Activated CD4-positive, alpha-beta T cell treated with anti-CD3 and anti-CD28 coated beads, Interleukin-2, amount 50 U/mL, for 48 hours (primary cell): Measurements from ENCODE around the gene SMIM13.
"Not testable (repeated sequence)": the region's sequence is repeated elsewhere in the genome, so short reads cannot be mapped to it uniquely, and the experiment has no call there.

ENCODE experiments used
- DNase-seq, 2 experiments: peaks; one replicate each; pipeline ENCODE4 v3.0.0-alpha.2; 2020

Gene SMIM13

GRCh38 chr6:11085758-11086435 is 7.7 kb upstream of the SMIM13 start:
- no peak for DNase-seq

- not testable (repeated sequence) for DNase-seq
Observed at GRCh38 chr6:11087141-11087812, 6.4 kb upstream of the SMIM13 start.

- no peak for DNase-seq
Observed at GRCh38 chr6:11089695-11090094, 3.9 kb upstream of the SMIM13 start.

- DNase-seq, result not testable (repeated sequence)
Observed at GRCh38 chr6:11091141-11091540, 2.5 kb upstream of the SMIM13 start.

GRCh38 chr6:11092668-11093375 is 812 bp upstream of the SMIM13 start:
- DNase-seq, result no peak

- DNase-seq, result no peak
Observed at GRCh38 chr6:11093376-11093625, 333 bp upstream of the SMIM13 start.

- DNase-seq, result peak; percentile 49 to 65
Observed at GRCh38 chr6:11094411-11094851, 797 bp downstream of the SMIM13 start.

GRCh38 chr6:11094941-11095340 is 1.3 kb downstream of the SMIM13 start:
- no peak for DNase-seq

DNA sequence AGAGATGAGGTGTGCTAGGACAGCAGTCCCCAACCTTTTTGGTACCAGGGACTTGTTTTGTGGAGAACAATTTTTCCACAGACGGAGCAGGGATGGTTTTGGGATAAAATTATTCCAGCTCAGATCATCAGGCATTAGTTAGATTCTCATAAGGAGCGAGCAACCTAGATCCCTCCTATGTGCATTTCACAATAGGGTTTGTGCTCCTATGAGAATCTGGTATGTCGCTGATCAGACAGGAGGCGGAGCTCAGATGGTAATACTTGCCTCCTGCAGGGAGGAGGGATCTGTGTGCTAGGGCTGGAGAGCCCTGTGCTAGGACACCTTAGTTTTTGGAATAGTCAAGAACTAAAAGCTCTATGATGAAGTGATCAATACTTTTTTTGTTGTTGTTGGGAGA is 2.5 kb downstream of the SMIM13 start:
- peak in 1 of 2 experiments; percentile 32 for DNase-seq

DNA sequence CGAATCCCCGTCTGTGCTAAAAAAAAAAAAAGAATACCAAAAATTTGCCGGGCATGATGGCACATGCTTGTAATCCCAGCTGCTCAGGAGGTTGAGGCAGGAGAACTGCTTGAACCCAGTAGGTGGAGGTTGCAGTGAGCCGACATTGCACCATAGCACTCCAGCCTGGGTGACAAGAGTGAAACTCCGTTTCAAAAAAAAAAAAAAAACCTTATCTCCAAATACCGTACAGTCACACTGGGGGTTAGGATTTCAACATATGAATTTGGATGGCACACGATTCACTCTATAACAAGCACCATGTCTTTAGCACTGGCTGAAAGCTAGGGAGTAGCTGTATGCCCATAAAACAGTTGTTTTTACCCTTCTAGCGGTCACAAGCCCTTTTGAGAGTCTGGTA is 3.8 kb downstream of the SMIM13 start:
- no peak for DNase-seq

- DNase-seq, result no peak
Observed at GRCh38 chr6:11098004-11098403, 4.4 kb downstream of the SMIM13 start.

DNA sequence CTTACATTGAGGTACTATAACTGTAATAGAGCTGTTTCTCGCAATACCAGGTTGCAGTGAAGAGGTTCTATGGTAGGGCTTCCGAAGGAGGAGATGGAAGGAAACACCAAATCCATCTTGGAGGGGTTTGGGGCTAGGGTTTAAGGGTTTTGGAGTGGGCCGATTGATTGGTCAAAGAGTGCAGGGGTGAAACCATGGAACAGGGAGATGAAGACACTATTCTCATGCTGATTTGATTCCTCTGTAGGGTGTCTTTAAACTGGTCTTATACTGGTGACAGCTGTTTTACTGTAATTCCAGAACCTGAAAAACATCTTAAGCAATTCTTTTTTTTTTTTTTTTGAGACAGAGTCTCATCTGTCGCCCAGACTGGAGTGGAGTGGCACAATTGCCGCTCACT is 7.8 kb downstream of the SMIM13 start:
- no peak for DNase-seq

- DNase-seq, result no peak
Observed at GRCh38 chr6:11103065-11103464, 9.4 kb downstream of the SMIM13 start.

DNA sequence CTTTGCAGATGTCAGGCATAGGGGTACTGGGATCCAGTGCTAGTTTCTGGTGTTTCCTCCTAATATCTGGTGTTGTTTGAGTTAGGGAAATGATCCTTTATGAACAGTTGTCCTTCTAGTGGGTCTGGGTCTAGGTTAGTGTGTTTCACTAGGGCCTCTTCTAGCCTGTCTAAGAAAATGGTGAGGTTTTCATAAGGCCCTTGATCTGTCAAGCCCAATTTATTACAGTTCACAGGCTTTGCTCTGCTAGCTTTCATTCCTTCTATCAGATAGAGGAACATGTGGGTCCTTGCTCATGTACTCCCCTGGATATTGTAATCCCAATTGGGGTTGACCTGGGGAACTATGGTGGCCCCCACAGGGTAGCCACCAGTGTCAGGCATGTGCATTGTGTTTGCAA is 15.1 kb downstream of the SMIM13 start:
- no peak for DNase-seq

DNA sequence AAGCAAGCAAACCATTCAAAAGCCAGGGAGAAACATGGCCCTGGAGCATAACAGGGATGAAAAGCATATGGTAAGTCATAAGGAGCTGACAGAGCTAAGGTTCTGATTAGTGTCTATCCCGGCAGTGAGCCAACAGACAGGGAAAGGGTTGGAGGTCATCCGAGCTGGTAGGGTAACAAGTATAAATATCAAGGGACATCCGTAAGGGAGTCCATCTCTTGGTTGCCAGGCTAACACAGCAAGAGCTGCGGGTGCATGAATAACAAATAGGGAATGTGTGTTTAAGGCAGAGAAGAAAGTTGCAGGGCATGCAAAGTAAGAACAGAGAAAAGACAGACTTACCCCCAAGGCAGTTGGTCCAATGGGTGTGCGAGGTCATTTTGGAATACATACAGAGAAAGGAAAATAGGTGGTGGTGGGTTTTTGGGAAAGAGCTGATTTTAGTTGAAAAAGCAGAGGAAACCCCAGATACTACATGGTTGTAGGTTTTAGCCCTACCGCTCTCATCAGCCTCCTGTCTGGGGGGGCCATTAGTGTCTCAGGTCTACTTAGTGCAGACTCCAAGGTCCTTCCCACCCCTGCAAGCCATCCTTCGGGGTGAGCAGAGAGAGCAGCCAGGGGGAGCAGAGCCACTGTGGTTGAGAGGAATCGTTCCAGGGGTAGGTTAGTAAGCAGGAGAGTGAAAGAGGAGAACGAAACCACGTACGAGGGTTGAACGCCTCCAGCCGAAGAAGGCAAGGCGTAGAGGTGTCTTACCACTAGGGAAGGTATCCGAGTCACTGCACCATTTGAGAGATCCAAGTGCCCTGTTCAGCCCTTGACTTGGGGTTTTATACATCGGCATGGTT is 17.5 kb downstream of the SMIM13 start, which contains the start of gene ERVFRD-1:
ERVFRD-1 (minus strand) TSS at position 805 of the 848 bp plus-strand sequence. CDS start 6,415 bp downstream, outside the sequence.
- peak in 1 of 2 experiments; percentile 20 for DNase-seq

DNA sequence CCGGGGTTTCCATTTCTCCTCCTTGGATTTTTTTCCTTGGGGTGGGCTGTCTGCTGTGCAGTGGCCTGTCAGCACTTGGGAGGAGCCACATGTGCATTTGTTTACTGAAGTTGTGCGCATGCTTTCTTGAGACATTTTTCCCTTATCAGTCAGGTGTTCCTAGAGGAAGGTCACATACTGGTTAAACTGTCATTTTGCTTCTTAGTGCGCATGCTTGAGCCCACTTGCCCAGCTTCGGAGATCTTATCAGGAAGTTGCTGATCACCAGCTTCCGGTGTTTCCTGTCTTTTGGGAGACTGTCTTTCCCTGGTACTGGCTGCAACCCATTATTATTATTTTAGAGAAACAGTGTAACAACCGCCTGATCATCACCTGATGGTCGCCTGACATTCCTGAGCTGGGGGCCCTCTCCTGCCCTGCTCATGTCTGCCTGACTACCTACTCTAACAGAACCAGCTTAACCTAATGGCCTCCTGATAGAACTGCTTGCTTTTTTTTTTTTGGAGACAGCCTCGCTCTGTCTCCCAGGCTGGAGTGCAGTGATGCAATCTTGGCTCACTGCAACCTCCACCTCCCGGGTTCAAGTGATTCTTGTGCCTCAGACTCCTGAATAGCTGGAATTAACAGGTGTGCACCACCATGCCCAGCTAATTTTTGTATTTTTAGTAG is 18.3 kb downstream of the SMIM13 start:
- no peak for DNase-seq

GRCh38 chr6:11113038-11113437 is 19.4 kb downstream of the SMIM13 start:
- DNase-seq, result no peak

DNA sequence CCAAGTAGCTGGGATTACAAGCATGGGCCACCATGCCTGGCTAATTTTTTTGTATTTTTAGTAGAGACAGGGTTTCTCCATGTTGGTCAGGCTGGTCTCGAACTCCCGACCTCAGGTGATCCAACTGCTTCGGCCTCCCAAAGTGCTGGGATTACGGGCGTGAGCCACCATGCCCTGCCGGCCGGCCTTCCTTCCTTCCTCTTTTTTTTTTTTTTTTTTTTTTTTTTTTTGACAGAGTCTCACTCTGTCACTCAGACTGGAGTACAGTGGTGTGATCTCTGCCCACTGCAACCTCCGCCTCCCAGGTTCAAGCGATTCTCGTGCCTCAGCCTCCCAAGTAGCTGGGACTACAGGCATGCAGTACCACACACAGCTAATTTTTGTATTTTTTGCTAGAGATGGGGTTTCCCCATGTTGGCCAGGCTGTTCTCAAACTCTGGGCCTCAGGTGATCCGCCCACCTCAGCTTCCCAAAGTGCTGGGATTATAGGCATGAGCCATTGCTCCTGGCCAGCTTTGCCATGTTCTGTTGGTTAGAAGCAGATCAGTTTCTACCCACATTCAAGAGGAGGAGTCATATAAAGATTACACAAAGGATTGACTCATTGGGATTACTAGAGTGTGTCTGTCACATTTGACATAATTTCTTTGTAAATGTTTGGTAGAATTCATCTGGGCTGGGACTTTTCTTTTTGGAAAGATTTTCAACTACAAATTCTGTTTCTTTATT is 22.3 kb downstream of the SMIM13 start:
- DNase-seq, result peak; percentile 23 to 43

GRCh38 chr6:11120271-11121005 is 26.8 kb downstream of the SMIM13 start:
- no peak for DNase-seq

DNA sequence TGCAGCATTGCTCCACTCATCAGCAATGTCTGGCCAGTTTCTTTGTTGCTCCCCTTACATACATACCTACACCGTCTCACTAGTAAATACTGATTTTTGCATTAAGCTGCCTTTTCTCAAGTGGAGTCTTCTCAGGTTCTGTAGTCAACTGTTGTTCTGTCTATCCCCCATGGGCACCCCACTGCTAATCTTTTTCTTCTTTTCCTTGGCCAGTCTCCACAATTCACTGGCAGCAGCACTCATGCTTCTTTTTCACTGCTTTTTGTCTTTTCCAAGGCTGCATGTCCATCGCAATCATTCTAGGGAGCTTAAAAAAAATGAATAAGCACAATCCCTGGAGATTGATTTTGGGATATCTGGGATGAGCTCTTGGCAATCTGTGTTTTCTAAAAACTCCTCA is 28.2 kb downstream of the SMIM13 start:
- DNase-seq, result no peak

GRCh38 chr6:11122380-11122779 is 28.7 kb downstream of the SMIM13 start:
- DNase-seq, result no peak
